Measurements from ENCODE around the gene ACBD6.

DNA sequence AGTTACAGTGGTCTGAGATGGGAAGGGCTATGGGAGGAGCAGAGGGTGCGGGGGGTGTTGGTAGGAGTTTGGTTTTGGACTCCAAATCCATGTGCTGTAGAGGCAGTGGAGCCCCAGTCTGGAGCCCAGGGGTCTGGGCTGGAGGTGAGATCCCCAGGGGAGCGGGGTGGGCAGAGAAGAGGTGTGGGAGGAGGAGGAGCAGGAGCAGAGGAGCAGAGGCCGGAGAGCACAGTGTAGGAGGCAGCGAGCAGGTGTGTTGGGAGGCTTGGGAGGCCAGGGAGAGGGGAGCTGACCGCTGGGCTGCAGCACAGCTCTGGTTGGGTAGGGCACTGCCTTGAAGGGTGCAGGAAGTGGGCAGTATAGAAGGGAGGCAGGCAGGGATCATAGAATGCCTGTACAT, 243.4 kb downstream of the ACBD6 start:
- TF ChIP-seq EZH2 (IDR thresholded peaks at IDR 0.05; ENCODE audit: borderline replicate concordance, insufficient read depth, low read depth, low read length, poor library complexity, severe bottlenecking), result no peak
- TF ChIP-seq, protein P1, sequence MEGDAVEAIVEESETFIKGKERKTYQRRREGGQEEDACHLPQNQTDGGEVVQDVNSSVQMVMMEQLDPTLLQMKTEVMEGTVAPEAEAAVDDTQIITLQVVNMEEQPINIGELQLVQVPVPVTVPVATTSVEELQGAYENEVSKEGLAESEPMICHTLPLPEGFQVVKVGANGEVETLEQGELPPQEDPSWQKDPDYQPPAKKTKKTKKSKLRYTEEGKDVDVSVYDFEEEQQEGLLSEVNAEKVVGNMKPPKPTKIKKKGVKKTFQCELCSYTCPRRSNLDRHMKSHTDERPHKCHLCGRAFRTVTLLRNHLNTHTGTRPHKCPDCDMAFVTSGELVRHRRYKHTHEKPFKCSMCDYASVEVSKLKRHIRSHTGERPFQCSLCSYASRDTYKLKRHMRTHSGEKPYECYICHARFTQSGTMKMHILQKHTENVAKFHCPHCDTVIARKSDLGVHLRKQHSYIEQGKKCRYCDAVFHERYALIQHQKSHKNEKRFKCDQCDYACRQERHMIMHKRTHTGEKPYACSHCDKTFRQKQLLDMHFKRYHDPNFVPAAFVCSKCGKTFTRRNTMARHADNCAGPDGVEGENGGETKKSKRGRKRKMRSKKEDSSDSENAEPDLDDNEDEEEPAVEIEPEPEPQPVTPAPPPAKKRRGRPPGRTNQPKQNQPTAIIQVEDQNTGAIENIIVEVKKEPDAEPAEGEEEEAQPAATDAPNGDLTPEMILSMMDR (IDR thresholded peaks at IDR 0.05), result no peak

Measured in B cell (primary cell).